Subcutaneous abdominal adipose tissue (tissue), 5 donors: ENCODE data around the gene FAHD1.
A peak's percentile ranks its signal among the peaks of the same experiment; 100 is the strongest.

ENCODE experiments used
- H3K27ac ChIP-seq: one replicate; pipeline ENCODE4 v1.7.0; 2013; ENCODE audit warnings: low read depth, mild to moderate bottlenecking, inconsistent platforms, low read length, moderate library complexity
- H3K27me3 ChIP-seq, 5 donors: one replicate each; pipeline ENCODE4 v1.7.0; 2013; ENCODE audit warnings: low read length in 5 of 5, inconsistent platforms in 1 of 5; ENCODE audit not compliant: control insufficient read depth in 5 of 5, insufficient read depth in 4 of 5
- H3K36me3 ChIP-seq, 5 donors: one replicate each; pipeline ENCODE4 v1.7.0; 2013; ENCODE audit warnings: low read length in 5 of 5; ENCODE audit not compliant: control insufficient read depth in 5 of 5, insufficient read depth in 5 of 5
- H3K4me1 ChIP-seq, 5 donors: one replicate each; pipeline ENCODE4 v1.7.0; 2013; ENCODE audit warnings: low read length in 5 of 5, mild to moderate bottlenecking in 3 of 5, moderate library complexity in 1 of 5; ENCODE audit not compliant: control insufficient read depth in 5 of 5, insufficient read depth in 5 of 5
- H3K4me3 ChIP-seq, 5 donors: one replicate each; pipeline ENCODE4 v1.7.0; 2013; ENCODE audit warnings: low read length in 5 of 5, low read depth in 1 of 5
- H3K9ac ChIP-seq, 5 donors: one replicate each; pipeline ENCODE4 v1.7.0; 2013; ENCODE audit warnings: low read length in 5 of 5, mild to moderate bottlenecking in 4 of 5, moderate library complexity in 3 of 5
- H3K9me3 ChIP-seq, 5 donors: one replicate each; pipeline ENCODE4 v1.7.0; 2013; ENCODE audit warnings: low read length in 5 of 5; ENCODE audit not compliant: control insufficient read depth in 5 of 5
- donor health status: healthy.
- donor health status: healthy.
- donor health status: healthy.
- donor health status: healthy.
- donor health status: healthy.

Gene FAHD1

DNA sequence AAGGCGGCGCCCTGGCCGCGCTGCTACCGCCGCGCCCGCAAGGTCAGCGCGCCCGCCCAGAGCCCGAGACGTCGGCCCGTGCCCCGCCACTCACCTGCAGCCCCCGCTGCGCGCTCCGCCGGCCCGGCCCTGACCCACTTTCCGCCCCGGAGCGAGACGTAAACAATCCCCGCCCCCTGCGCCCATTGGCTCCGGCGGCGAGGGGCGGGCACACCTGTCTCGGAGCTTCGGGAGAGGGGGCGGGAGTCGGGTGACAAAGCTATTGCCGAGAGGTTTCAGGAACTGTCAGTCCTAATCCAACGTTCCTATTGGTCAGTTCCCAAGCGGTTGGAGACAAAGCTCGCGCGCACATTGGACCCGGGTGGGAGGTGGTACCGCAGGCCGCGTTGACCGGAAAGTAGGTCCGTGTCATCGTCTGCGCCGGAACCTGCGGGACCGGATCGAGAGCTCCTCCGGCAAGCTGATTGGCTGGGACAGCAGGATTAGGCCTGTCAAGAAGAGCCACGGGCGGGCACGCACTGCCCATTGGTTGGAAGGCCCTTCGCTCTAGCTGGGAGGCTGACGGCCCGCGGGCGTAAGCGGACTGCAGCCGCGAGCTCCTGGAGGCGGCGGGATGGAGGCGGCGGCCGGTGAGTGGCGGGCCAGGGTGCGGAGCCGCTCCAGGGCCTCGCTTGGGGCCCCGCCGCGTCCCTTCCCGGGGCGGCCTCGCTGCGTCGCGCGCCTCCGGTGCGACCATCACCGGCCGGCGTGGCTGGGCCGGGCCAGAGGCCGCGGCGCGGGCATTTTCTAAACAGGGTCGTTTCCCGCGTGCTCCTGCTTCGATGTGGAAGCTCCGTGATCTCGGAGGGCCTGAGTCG is 44.4 kb upstream of the FAHD1 start, which contains the start of the genes NUBP2 and SPSB3:
TSS of gene NUBP2 (plus strand) at position 553 of the 857 bp plus-strand sequence. CDS start at position 614, 61 bp downstream.
TSS of gene SPSB3 (minus strand) at position 164 of the 857 bp plus-strand sequence. CDS start 1,088 bp downstream, outside the sequence.
- H3K36me3 ChIP-seq: peaks cover 0 to 51% (median 36%) of the 10 kb centered on the region in 5 donors
- H3K4me1 ChIP-seq: peaks cover 0 to 44% (median 34%) of the 10 kb centered on the region in 5 donors
- H3K9ac ChIP-seq: peak within 1 kb of the TSS; percentile 68 to 88 (median 83)
- no peaks in the 10 kb centered on the region for H3K27me3 ChIP-seq
- peak within 1 kb of the TSS; percentile 80 for H3K27ac ChIP-seq
- peak within 1 kb of the TSS; percentile 79 to 86 (median 83) for H3K4me3 ChIP-seq
- H3K9me3 ChIP-seq: no peaks in the 10 kb centered on the region

DNA sequence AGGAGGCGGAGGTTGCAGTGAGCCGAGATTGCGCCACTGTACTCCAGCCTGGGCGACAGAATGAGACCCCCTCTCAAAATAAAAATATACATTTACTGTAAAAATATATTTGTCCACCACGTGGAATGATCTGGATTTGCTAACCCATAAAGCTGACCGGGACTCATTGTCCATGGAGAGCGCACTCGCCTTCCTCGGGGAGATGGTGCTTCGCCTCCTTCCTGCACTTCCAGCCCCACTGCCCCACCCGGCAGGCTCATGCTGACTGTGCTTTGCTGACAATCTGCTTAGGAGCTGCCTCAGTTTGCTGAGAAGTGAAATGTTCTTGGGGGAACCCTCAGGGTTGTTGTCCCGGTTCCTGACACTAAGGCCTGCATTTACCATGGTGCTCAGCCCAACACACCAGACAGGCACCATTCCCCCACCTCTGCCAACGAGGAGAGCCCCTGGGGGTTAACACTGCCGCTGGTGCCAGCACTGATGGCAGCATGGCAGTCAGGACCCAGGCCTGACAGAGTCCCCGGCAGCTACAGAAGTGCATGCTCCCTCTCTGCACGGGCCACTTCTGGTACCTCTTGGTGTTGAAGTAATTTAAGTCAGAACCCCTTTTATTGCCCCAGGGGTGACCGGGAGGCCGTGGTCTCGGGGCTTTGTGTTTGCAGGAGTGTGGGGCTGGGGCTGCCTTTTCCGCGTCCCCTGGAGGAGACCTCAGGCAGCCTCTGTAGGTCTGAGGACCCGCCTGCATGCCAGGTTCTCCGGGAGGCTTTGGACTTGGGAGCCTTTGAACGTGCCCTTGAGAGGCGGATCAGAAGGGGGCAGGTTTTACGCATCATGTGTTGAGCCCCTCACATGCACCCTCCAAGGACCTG is 41.8 kb upstream of the FAHD1 start:
- no peak overlapping the region for H3K27ac ChIP-seq
- H3K27me3 ChIP-seq: no peaks in the 10 kb centered on the region
- H3K4me3 ChIP-seq: no peak overlapping the region
- H3K9ac ChIP-seq: peak overlapping the region in 1 of 5 donors; percentile 1
- H3K4me1 ChIP-seq: peaks cover 0 to 40% (median 31%) of the 10 kb centered on the region in 5 donors
- H3K9me3 ChIP-seq: no peaks in the 10 kb centered on the region
- H3K36me3 ChIP-seq: peaks cover 0 to 54% (median 40%) of the 10 kb centered on the region in 5 donors

DNA sequence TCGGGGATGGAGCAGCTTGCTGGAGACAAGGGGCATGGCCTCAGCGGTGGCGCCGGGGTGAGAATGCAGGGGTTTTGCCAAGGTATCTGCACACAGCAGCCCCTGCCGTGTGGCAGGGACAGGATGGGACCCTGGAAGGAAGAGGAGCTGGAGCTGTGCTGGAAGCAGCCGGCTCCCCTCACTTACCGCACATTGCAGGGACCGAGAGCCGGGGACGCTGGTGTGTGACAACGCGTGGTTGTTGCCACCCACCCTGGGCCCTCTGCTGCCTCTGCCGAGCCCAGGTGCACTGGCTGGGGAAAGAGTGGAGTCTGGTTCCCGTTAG is 41.2 kb upstream of the FAHD1 start:
- Histone ChIP-seq H3K4me3 (no peak overlapping the region), H3K4me1 (peaks cover 0 to 34% (median 28%) of the 10 kb centered on the region in 5 donors), H3K9ac (peak overlapping the region in 1 of 5 donors; percentile 1), H3K36me3 (peaks cover 0 to 58% (median 40%) of the 10 kb centered on the region in 5 donors), H3K27me3 (no peaks in the 10 kb centered on the region), H3K27ac (no peak overlapping the region), H3K9me3 (no peaks in the 10 kb centered on the region)

DNA sequence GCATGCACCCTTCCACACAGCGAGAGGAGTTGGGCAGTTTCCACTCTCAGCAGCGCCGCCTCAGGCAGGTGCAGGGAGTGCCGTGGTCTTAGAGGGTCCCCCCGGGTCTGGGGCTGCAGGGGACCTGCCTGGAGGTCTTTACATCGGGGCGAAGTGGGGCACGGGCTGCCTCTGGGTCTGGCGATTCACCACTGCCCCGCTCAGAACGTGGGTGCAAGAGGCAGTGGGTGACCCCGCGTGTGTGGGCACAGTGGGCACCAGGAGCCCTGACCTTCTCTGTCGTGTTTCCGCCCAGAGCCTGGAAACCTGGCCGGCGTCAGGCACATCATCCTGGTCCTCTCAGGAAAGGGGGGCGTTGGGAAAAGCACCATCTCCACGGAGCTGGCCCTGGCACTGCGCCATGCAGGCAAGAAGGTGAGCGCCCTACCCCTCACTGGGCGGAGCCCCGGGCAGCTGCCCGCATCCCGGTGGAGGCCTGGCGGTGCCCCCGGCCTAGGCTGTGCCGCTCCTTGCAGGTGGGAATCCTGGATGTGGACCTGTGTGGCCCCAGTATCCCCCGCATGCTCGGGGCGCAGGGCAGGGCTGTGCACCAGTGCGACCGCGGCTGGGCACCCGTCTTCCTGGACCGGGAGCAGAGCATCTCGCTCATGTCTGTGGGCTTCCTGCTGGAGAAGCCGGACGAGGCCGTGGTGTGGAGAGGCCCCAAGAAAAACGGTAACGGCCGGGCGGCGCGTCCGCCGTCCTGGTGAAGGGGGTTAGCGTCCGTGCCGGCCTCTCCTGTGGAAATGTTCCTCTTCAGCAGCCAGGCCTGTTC is 40.6 kb upstream of the FAHD1 start:
- Histone ChIP-seq H3K27ac (no peak overlapping the region), H3K4me1 (peaks cover 0 to 27% (median 22%) of the 10 kb centered on the region in 5 donors), H3K27me3 (no peaks in the 10 kb centered on the region)

DNA sequence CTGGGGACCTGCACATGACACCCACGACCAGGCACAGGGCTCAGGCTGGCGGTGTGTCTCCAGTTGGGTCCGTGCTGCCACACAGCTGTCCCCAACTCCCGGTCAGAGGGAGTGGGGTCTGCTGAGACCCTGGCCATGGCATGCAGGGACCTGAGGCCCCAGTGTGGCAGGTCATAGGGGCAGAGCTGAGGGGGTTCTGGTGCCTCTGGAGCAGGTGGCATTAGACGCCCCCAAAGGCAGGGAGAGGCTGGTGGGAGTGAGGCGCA is 40.0 kb upstream of the FAHD1 start:
- H3K4me1 ChIP-seq: peaks cover 0 to 22% (median 16%) of the 10 kb centered on the region in 5 donors
- no peak overlapping the region for H3K4me3 ChIP-seq
- H3K36me3 ChIP-seq: peaks cover 0 to 66% (median 43%) of the 10 kb centered on the region in 5 donors
- no peak overlapping the region for H3K27ac ChIP-seq
- H3K27me3 ChIP-seq: no peaks in the 10 kb centered on the region
- H3K9me3 ChIP-seq: no peaks in the 10 kb centered on the region
- no peak overlapping the region for H3K9ac ChIP-seq

More for the DNA sequence above, 40.6 kb upstream of the FAHD1 start:
- Histone ChIP-seq H3K4me3 (no peak overlapping the region), H3K9ac (no peak overlapping the region), H3K9me3 (no peaks in the 10 kb centered on the region), H3K36me3 (peaks cover 0 to 60% (median 39%) of the 10 kb centered on the region in 5 donors)

DNA sequence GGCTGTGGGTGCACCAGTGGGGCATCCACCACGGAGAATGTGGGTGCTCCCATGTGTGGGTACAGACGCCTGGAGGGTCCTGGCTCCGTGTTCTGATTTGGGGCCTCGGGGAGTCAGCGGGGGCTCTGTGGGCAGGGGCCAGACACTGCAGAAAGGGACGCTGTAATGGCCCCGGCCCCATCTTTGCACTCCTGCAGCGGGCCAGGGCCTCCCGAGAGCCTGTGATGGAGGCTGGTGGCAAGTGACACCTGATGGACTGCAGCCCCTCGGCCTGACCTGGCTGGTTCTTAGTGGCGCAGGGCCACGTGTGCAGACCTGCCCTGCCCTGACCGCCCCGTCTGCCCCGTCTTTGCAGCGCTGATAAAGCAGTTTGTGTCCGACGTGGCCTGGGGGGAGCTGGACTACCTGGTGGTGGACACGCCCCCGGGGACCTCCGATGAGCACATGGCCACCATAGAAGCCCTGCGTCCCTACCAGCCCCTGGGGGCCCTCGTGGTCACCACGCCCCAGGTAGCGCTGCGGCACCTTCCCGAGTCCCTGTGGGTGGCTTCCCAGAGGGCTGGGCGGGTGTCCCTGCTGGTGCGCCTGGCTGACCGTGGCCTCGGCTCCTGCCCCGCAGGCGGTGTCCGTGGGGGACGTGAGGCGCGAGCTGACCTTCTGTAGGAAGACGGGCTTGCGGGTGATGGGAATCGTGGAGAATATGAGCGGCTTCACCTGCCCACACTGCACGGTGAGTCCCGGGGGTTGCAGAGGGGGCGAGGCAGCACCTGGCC is 39.5 kb upstream of the FAHD1 start:
- Histone ChIP-seq H3K4me1 (peaks cover 0 to 22% (median 16%) of the 10 kb centered on the region in 5 donors), H3K4me3 (no peak overlapping the region), H3K9ac (no peak overlapping the region), H3K27ac (no peak overlapping the region), H3K27me3 (no peaks in the 10 kb centered on the region), H3K36me3 (peaks cover 0 to 66% (median 43%) of the 10 kb centered on the region in 5 donors), H3K9me3 (no peaks in the 10 kb centered on the region)

DNA sequence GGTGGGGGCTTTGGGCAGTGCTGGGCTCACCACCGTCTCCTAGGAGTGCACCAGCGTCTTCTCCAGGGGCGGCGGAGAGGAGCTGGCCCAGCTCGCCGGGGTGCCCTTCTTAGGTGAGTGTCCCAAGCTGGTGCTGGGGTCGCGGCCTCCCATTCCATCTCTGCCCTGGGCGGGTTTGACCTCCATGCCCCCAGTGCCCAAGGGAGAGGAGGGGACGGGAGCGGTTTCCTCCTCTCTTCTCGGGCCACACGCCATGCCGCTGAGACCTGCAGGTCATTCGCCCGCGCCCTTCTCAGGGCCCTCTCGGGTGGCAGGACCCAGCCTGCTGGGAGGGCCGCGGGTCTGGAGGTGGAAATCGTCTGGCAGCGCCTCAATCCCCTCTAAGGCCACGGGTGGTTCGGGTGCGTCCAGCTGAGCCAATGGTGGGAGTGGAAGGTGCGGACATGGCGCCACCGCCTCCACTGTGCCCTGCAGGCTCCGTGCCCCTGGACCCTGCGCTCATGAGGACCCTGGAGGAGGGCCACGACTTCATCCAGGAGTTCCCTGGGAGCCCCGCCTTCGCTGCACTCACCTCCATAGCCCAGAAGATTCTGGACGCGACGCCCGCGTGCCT is 38.8 kb upstream of the FAHD1 start:
- H3K9ac ChIP-seq: no peak overlapping the region
- H3K4me3 ChIP-seq: no peak overlapping the region
- H3K27me3 ChIP-seq: no peaks in the 10 kb centered on the region
- no peaks in the 10 kb centered on the region for H3K9me3 ChIP-seq
- H3K27ac ChIP-seq: no peak overlapping the region
- peaks cover 0 to 20% (median 15%) of the 10 kb centered on the region in 5 donors for H3K4me1 ChIP-seq
- H3K36me3 ChIP-seq: peaks cover 0 to 66% (median 43%) of the 10 kb centered on the region in 5 donors

DNA sequence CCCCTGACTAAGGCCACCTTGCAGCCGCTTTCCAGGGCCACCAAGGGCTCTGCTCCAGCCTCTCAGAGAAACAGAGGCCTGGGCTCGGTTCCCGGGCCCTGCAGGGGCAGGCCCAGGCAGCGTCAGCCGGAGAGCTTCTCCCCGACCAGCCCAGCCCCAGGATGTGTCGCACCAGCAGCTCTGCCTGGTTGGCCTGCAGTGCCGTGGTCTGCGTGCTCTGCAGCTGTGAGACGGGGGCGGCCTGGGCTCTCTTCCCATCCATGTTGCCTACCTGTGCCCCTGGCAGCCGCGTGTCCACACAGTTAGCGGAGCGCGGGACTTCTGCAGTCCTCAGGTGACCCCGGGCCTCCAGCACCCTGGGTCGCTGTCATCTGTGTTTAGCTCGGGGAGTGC is 38.3 kb upstream of the FAHD1 start:
- Histone ChIP-seq H3K9me3 (no peaks in the 10 kb centered on the region), H3K4me1 (peaks cover 0 to 16% (median 10%) of the 10 kb centered on the region in 5 donors), H3K9ac (no peak overlapping the region), H3K36me3 (peaks cover 0 to 66% (median 43%) of the 10 kb centered on the region in 5 donors), H3K4me3 (no peak overlapping the region), H3K27ac (no peak overlapping the region), H3K27me3 (no peaks in the 10 kb centered on the region)

DNA sequence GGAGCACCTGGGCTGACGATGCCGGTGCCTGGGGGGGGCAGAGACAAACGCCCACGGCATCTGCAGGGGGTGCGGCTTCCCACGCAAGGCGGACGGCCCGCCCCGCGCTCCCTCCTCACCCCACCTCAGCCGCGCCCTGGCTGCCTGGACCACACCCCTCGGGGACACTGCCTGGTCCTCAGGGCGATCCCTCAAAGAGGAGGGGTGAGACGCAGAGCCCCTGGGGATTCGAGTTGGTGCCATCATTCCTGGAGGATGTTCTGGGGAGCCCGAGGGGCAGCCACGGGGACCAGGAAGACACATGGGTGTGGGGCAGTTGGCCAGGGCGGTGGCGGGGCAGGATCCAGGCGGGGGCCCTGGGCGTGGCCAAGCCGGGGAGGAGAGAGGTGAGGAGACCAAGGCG is 37.4 kb upstream of the FAHD1 start:
- Histone ChIP-seq H3K4me1 (peaks cover 0 to 9% (median 5%) of the 10 kb centered on the region in 5 donors), H3K4me3 (no peak overlapping the region), H3K36me3 (peaks cover 0 to 66% (median 43%) of the 10 kb centered on the region in 5 donors), H3K9me3 (no peaks in the 10 kb centered on the region), H3K27ac (no peak overlapping the region), H3K27me3 (no peaks in the 10 kb centered on the region), H3K9ac (no peak overlapping the region)
